GM13977 (cell line): ENCODE results near the gene CDC37L1.

Experiments
- DNase-seq: peaks from one replicate; pipeline ENCODE4 v3.0.0; 2012; ENCODE audit warnings: low spot score
- in situ Hi-C: fragments of 300-500 bp; cut with MboI; formaldehyde crosslinking; loops from one replicate; pipeline ENCODE4 v1.12.0; 2022; ENCODE audit warnings: low sequenced_read_pairs, low pct_unique_long_range_greater_than_20kb, mixed read lengths, inconsistent platforms; ENCODE audit not compliant: unreplicated experiment
- TF ChIP-seq, protein P1 (sequence below): IDR thresholded peaks from 2 replicates; pipeline ENCODE4 v1.5.1; 2012; ENCODE audit warnings: mild to moderate bottlenecking, control low read depth; ENCODE audit not compliant: insufficient read depth; ENCODE audit errors: extremely low read depth, missing control alignments

CDC37L1 gene

GRCh38 chr9:4662108-4662988, 17.0 kb upstream of the CDC37L1 start, which contains the start of gene PLPP6:
TSS of gene PLPP6 (plus strand) at chr9:4662294. CDS start at chr9:4662376, 82 bp downstream.
- in situ Hi-C loops = no loop called here
- TF ChIP-seq, protein P1, sequence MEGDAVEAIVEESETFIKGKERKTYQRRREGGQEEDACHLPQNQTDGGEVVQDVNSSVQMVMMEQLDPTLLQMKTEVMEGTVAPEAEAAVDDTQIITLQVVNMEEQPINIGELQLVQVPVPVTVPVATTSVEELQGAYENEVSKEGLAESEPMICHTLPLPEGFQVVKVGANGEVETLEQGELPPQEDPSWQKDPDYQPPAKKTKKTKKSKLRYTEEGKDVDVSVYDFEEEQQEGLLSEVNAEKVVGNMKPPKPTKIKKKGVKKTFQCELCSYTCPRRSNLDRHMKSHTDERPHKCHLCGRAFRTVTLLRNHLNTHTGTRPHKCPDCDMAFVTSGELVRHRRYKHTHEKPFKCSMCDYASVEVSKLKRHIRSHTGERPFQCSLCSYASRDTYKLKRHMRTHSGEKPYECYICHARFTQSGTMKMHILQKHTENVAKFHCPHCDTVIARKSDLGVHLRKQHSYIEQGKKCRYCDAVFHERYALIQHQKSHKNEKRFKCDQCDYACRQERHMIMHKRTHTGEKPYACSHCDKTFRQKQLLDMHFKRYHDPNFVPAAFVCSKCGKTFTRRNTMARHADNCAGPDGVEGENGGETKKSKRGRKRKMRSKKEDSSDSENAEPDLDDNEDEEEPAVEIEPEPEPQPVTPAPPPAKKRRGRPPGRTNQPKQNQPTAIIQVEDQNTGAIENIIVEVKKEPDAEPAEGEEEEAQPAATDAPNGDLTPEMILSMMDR = peak; percentile 65
- DNase-seq = peak; percentile 85

- TF ChIP-seq, protein P1 = no peak
- in situ Hi-C loops = no loop called here
- DNase-seq = peak; percentile 27
Measured at GRCh38 chr9:4662989-4663792, 16.2 kb upstream of the CDC37L1 start.

DNA sequence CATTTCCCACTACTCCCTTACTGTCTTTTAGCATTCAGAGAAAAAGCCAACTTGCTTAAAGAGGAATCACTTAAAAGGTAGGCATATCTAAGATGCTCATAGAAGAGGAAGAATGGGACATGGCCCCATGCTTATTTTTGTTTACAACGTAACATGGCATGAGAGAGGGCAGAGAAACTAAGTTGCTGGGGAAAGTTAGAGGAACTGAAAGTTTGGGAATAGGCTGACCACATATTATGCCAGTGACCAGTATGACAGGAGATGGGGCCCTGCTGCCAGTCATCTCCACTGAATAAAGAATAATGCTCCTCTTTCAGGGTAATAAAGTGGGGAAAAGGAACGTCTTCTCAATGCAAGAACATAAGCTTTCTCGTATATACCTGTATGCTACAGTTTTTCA, 15.4 kb upstream of the CDC37L1 start:
- no peak for DNase-seq
- in situ Hi-C loops = no loop called here
- TF ChIP-seq, protein P1 = no peak

DNA sequence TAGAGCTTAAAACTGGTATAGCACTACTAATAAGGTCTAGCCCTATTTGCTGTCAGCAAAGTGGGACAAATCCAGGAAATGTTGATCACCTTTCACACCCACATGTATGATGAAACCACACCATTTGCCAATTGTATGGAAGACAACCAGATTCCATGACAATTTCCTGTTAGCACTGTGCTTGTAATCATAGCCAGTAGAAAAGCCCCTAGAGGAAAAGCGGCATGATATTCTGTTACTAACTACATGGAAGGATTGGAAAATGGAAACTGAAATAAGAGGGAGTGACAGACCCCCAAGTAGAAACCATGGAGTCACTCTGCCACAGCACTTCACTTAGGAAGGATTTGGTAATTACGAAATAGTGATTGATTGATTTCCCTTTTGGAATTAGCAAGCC, 14.0 kb upstream of the CDC37L1 start:
- DNase-seq = no peak

DNA sequence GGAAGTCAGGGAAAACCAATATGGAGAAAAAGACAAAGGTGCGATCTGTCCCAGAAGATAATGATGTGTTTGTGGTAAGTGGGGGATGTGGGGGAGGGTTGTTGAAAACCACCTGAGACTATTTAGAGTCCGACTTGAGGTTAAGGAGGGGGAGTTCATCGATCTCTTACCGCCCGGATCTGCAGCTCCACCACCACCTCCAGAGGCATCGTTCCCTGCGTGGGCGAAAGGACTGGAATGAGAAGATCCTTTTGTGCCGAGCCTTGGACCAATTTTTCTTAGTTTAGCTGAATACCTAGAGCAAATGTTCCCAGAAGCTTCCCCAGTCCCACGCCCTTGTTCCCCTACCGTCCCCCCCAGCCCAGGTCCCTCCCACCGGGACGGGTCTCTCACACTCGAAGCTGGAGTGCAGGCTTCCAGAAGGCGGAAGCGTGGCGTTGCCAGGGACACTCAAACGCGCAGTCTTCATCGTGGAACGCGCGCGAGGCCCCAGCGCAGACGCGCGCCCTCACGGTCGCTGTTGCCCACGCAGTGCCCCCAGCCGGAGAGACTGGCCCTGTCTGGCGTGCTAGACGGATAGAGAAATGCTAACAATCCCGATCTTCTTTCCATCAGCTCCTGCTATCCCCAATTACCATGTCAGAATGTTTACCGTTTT, 13.2 kb upstream of the CDC37L1 start, which contains the start of gene SPATA6L:
Gene SPATA6L (minus strand): TSS at position 439 of the 658 bp plus-strand sequence. CDS start 230 bp downstream, at position 209.
- DNase-seq = peak; percentile 59
- in situ Hi-C loops = no loop called here
- TF ChIP-seq, protein P1 = peak; percentile 22

More for the DNA sequence above, 14.0 kb upstream of the CDC37L1 start:
- in situ Hi-C loops = no loop called here
- TF ChIP-seq, protein P1 = no peak

- no peak for DNase-seq
- TF ChIP-seq, protein P1 = no peak
- in situ Hi-C loops = no loop called here
Measured at GRCh38 chr9:4667681-4668080, 11.7 kb upstream of the CDC37L1 start.
